GM20000 (cell line): ENCODE results near the gene HTRA2.
A peak's percentile ranks its signal among the peaks of the same experiment; 100 is the strongest.

Experiments
- DNase-seq: peaks from one replicate; pipeline ENCODE4 v3.0.0; 2012; ENCODE audit warnings: low spot score
- CTCF ChIP-seq: IDR thresholded peaks from 2 replicates; pipeline ENCODE4 v1.5.1; 2012; ENCODE audit warnings: mild to moderate bottlenecking, control low read depth; ENCODE audit errors: extremely low read depth, missing control alignments

Gene HTRA2

GRCh38 chr2:74507926-74508520 is 21.7 kb upstream of the HTRA2 start:
- TF ChIP-seq CTCF = no peak
- DNase-seq = peak; percentile 49

GRCh38 chr2:74510272-74510671 is 19.5 kb upstream of the HTRA2 start:
- DNase-seq = no peak
- no peak for TF ChIP-seq CTCF

- no peak for TF ChIP-seq CTCF
- DNase-seq = no peak
Observed at GRCh38 chr2:74511104-74511989, 18.4 kb upstream of the HTRA2 start.

GRCh38 chr2:74512744-74513604 is 16.8 kb upstream of the HTRA2 start:
- no peak for DNase-seq
- no peak for TF ChIP-seq CTCF

GRCh38 chr2:74513605-74514367 is 15.9 kb upstream of the HTRA2 start:
- peak; percentile 43 for DNase-seq
- TF ChIP-seq CTCF = no peak

- peak; percentile 53 for DNase-seq
- no peak for TF ChIP-seq CTCF
Observed at GRCh38 chr2:74514368-74515270, 15.1 kb upstream of the HTRA2 start, which contains the start of gene TLX2. TLX2 (plus strand) TSS chr2:74514450; CDS start chr2:74514807, 357 bp downstream.
